Tibial artery (tissue), 4 donors: ENCODE results near the gene CLTCL1.
A peak's percentile ranks its signal among the peaks of the same experiment; 100 is the strongest.
"Not testable (repeated sequence)": the region's sequence is repeated elsewhere in the genome, so short reads cannot be mapped to it uniquely, and the experiment has no call there.

Experiments used
- DNase-seq, 2 donors: peaks; one replicate each; pipeline ENCODE4 v3.0.0-alpha.2; 2019
- H3K27ac ChIP-seq, 2 donors: fragments of 200-600 bp; sonication (generic) in 1 of 2; 1 replicate in 1 of 2; 2 replicates in 1 of 2; pipeline ENCODE4 v1.5.1; 2018 to 2019; ENCODE audit warnings: mild to moderate bottlenecking in 1 of 2
- H3K27me3 ChIP-seq, 2 donors: fragments of 200-600 bp; sonication (generic) in 1 of 2; one replicate each; pipeline versions ENCODE4 v1.5.1 to v1.6.0; 2016 to 2019
- H3K36me3 ChIP-seq, 3 donors: fragments of 200-600 bp; sonication (generic) in 2 of 3; one replicate each; pipeline ENCODE4 v1.5.1; 2016 to 2019; ENCODE audit warnings: mild to moderate bottlenecking in 2 of 3
- H3K4me1 ChIP-seq, 4 donors: fragments of 200-600 bp; sonication (generic) in 2 of 4; 1 replicate in 3 of 4; 2 replicates in 1 of 4; pipeline ENCODE4 v1.5.1; 2016 to 2019
- H3K4me3 ChIP-seq, 2 donors: fragments of 200-600 bp; sonication (generic) in 1 of 2; 1 replicate in 1 of 2; 2 replicates in 1 of 2; pipeline ENCODE4 v1.5.1; 2018 to 2019; ENCODE audit warnings: mild to moderate bottlenecking in 2 of 2
- H3K9me3 ChIP-seq, 3 donors: fragments of 200-600 bp; sonication (generic) in 1 of 3; one replicate each; pipeline ENCODE4 v1.5.1; 2016 to 2019
- CTCF ChIP-seq, 2 experiments: fragments of 200-600 bp in 1 of 2; fragments of 450-650 bp in 1 of 2; IDR thresholded peaks; one replicate each; pipeline ENCODE4 v1.5.1; 2017 to 2019; ENCODE audit warnings: antibody characterized with exemption in 2 of 2, mild to moderate bottlenecking in 1 of 2, moderate library complexity in 1 of 2
- intact Hi-C: fragments of 100-400 bp; cut with DNase I; formaldehyde crosslinking; loops from one replicate; pipeline ENCODE4 v1.15.0; 2023; ENCODE audit warnings: low total_unique reads

The CLTCL1 gene

DNA sequence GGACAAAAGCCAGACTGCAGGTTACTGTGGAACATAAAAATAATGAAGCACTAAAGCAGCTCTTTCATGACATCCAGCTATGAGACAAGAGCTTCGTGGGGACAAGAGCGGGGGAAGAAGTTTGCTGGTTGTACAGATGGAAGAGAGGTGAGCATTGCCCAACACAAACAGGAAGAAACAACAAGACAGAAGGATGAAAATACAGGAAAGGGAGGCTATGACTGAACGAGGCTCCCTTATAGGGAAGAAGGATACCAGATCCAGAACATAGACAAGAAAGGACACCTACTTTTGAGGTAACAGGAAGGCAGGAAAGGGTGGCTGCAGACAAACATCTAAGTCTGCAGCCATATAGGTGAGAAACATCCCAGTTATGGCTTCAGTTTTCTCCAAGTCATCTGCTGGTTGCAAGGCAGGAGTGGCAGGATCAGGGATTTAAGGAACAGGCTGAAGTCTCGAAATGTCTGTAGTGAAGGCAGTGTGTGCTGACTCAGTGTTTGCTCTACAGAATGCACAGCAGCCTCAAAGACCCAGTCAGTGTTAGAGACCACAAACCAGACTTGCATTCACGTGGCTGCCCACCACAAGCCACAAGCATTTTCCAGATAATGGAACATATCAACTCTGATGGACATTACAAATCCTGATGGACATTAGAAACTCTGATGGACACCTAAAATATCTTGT lies 1.9 kb downstream of the CLTCL1 start:
- intact Hi-C loops = loop anchor here (5.0 to 10.0 kb wide), 3 partner anchors 55 to 425 kb away; partner anchors contain the start of gene SEPTIN5
- Histone ChIP-seq H3K4me1 (peaks cover 0 to 48% (median 26%) of the 10 kb centered on the region in 4 donors), H3K27me3 (no peaks in the 10 kb centered on the region), H3K9me3 (no peaks in the 10 kb centered on the region), H3K4me3 (peak overlapping the region in 1 of 2 donors; percentile 61), H3K36me3 (no peaks in the 10 kb centered on the region), H3K27ac (no peak overlapping the region)
- no peak for DNase-seq
- TF ChIP-seq CTCF (IDR thresholded peaks at IDR 0.05) = no peak

- Histone ChIP-seq H3K4me1 (peaks cover 0 to 40% (median 26%) of the 10 kb centered on the region in 4 donors), H3K27me3 (no peaks in the 10 kb centered on the region), H3K36me3 (no peaks in the 10 kb centered on the region), H3K9me3 (no peaks in the 10 kb centered on the region), H3K4me3 (no peak overlapping the region), H3K27ac (no peak overlapping the region)
- no peak for TF ChIP-seq CTCF (IDR thresholded peaks at IDR 0.05)
- intact Hi-C loops = loop anchor here (10.0 kb wide), 1 partner anchor 53 kb away; no protein-coding TSS in a partner anchor
- DNase-seq = no peak
These were observed 3.6 kb downstream of the CLTCL1 start for GRCh38 chr22:19287889-19288288.

DNA sequence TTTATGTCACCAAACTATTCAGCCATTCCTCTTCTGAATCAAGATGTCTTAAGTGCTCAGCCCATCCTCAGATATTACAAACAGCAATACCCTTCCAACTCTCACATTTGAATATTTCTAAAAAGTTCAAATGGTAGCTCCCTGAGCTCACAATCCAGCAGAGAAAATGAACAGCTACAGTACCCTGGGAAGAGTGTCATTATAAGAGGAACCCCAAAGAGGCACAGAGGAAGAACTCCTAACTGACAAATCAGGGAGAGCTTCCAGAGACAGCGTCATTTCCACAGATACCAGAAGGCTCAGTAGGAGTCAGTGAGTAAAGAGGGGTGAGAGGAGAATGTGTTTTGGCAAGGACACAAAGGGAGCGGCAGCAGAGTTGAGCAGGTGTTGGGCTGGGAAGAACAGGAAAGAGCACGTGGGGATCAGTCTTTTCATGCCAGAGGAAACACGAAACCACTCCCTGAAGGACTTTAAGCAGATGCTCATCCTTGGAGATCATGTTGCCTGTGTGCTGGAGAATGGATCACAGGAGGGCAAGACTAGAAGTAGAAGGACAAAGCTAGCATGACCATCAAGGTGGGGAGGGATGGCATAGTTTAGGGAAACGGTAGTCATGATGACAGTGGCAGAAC lies 4.3 kb downstream of the CLTCL1 start:
- TF ChIP-seq CTCF (IDR thresholded peaks at IDR 0.05) = no peak
- H3K36me3 ChIP-seq = no peaks in the 10 kb centered on the region
- H3K9me3 ChIP-seq = no peaks in the 10 kb centered on the region
- intact Hi-C loops = loop anchor here (10.0 kb wide), 1 partner anchor 52 kb away; no protein-coding TSS in a partner anchor
- H3K4me1 ChIP-seq = peaks cover 0 to 35% (median 20%) of the 10 kb centered on the region in 4 donors
- DNase-seq = no peak
- H3K4me3 ChIP-seq = no peak overlapping the region
- no peaks in the 10 kb centered on the region for H3K27me3 ChIP-seq
- H3K27ac ChIP-seq = no peak overlapping the region

DNA sequence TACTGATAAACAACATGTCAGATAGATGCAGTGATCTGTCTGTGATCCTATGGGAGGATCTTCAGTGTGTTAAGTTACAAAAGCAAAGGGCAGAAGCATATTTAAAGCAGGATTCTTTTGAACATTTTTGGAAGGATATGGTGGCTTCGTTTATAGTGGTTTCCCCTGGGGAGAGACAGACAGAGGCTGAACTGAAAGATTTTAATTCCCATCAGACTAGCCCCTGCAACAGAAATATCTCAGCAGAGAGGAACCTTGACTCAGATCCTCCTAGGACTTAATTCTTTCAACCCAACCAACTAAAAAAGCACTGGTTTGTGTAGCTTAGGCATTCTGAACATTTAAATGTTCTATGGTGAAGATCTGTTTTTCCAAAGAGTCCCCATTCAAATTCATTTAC lies 5.7 kb downstream of the CLTCL1 start:
- H3K4me1 ChIP-seq = peaks cover 0 to 34% (median 17%) of the 10 kb centered on the region in 4 donors
- peak overlapping the region; percentile 23 to 39 for H3K27ac ChIP-seq
- no peaks in the 10 kb centered on the region for H3K36me3 ChIP-seq
- intact Hi-C loops = loop anchor here (10.0 kb wide), 1 partner anchor 51 kb away; no protein-coding TSS in a partner anchor
- no peaks in the 10 kb centered on the region for H3K9me3 ChIP-seq
- DNase-seq = no peak
- H3K27me3 ChIP-seq = no peaks in the 10 kb centered on the region
- TF ChIP-seq CTCF (IDR thresholded peaks at IDR 0.05) = no peak
- H3K4me3 ChIP-seq = no peak overlapping the region

DNA sequence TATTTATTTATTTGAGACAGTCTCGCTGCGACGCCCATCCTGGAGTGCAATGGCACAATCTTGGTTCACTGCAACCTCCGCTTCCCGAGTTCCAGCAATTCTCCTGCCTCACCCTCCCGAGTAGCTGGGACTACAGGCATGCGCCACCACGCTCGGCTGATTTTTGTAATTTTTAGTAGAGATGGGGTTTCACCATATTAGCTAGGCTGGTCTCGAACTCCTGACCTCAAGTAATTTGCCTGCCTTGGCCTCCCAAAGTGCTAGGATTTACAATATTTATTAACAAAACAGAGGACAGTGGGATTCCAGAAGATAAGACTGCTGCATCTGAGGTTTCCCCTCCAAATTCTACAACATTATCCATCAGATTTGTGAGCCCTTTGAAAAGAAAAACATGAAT lies 12.4 kb downstream of the CLTCL1 start:
- H3K27me3 ChIP-seq, H3K27ac ChIP-seq, H3K4me3 ChIP-seq, DNase-seq, H3K4me1 ChIP-seq, intact Hi-C loops, H3K9me3 ChIP-seq: not testable (repeated sequence)
- H3K36me3 ChIP-seq = peaks cover 0 to 12% (median 6%) of the 10 kb centered on the region in 3 donors

DNA sequence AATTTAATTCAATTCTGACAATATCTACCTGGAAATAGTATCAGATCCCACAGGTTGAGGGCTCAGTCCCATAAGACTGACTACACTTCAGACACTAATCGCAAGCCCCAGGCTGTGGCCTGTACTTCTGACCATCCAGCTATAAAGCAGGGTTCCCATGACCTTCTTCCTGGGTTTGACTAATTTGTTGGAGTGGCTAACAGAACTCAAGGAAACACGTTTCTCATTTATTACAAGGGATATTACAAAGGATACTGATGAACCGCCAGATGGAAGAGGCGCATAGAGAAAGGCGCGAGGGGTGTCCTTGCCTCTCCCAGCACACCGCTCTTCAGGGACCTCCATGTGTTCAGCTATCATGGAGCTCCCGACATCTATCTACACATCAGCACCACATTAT lies 13.7 kb downstream of the CLTCL1 start:
- Histone ChIP-seq H3K4me1 (no peaks in the 10 kb centered on the region), H3K4me3 (no peak overlapping the region), H3K27me3 (no peaks in the 10 kb centered on the region), H3K27ac (no peak overlapping the region), H3K9me3 (no peaks in the 10 kb centered on the region), H3K36me3 (peaks cover 0 to 14% (median 12%) of the 10 kb centered on the region in 3 donors)
- intact Hi-C loops = no loop called here
- TF ChIP-seq CTCF (IDR thresholded peaks at IDR 0.05) = no peak
- DNase-seq = no peak
